ENCODE measurements around the gene MBD6. TPM values are rescaled to one million over a fixed set of nuclear protein-coding genes. Genes with fewer than 3 reads are reported as not detected.
A peak's percentile ranks its signal among the peaks of the same experiment; 100 is the strongest.

The MBD6 gene
- total and polyA plus RNA-seq, 2 of the 8 experiments (the other 6 are each of a cell fraction or from before 2014, with no cell fraction given) = 3.9 to 32.3 TPM

GRCh38 chr12:57476162-57476992 lies 46.2 kb upstream of the MBD6 start (continued):
- TF ChIP-seq SUZ12 (IDR thresholded peaks at IDR 0.05; ENCODE audit: low read length) = peak; percentile 7; the same call in 1 of the 2 replicates

Measured in H1 (cell line).